Muscle layer of colon (tissue), 2 donors: Measurements from ENCODE around the gene NFRKB.

ENCODE experiments used
- H3K27ac ChIP-seq: one replicate; pipeline ENCODE4 v1.7.0; 2013; ENCODE audit warnings: low read depth, mild to moderate bottlenecking, low read length, moderate library complexity
- H3K27me3 ChIP-seq, 2 donors: one replicate each; pipeline ENCODE4 v1.7.0; 2013; ENCODE audit warnings: low read length in 2 of 2, mild to moderate bottlenecking in 2 of 2; ENCODE audit not compliant: insufficient read depth in 2 of 2, control insufficient read depth in 1 of 2
- H3K36me3 ChIP-seq: one replicate; pipeline ENCODE4 v1.7.0; 2013; ENCODE audit warnings: mild to moderate bottlenecking, low read length; ENCODE audit not compliant: insufficient read depth
- H3K4me1 ChIP-seq: one replicate; pipeline ENCODE4 v1.7.0; 2013; ENCODE audit warnings: mild to moderate bottlenecking, low read length; ENCODE audit not compliant: insufficient read depth
- H3K4me3 ChIP-seq, 2 donors: one replicate each; pipeline ENCODE4 v1.7.0; 2013; ENCODE audit warnings: low read length in 2 of 2, low read depth in 1 of 2, mild to moderate bottlenecking in 1 of 2, moderate library complexity in 1 of 2
- H3K9ac ChIP-seq: one replicate; pipeline ENCODE4 v1.7.0; 2013; ENCODE audit warnings: low read length
- H3K9me3 ChIP-seq: one replicate; pipeline ENCODE4 v1.7.0; 2013; ENCODE audit warnings: mild to moderate bottlenecking, low read length
- donor health status: abdominal sarcoma.
- donor health status: Adenocarcinoma of cecum.

NFRKB gene

GRCh38 chr11:129895126-129896041 lies at the start of gene NFRKB:
Gene NFRKB (minus strand): TSS chr11:129895578. CDS start chr11:129892849, 2,729 bp downstream.
- H3K27ac ChIP-seq = peak within 1 kb of the TSS; percentile 81
- peak within 1 kb of the TSS; percentile 46 for H3K9ac ChIP-seq
- peaks cover 13% of the 10 kb centered on the region for H3K36me3 ChIP-seq
- H3K4me3 ChIP-seq = peak within 1 kb of the TSS; percentile 43 to 85
- H3K27me3 ChIP-seq = no peaks in the 10 kb centered on the region
- peaks cover 10% of the 10 kb centered on the region for H3K4me1 ChIP-seq
- H3K9me3 ChIP-seq = no peaks in the 10 kb centered on the region

- peaks cover 5% of the 10 kb centered on the region for H3K36me3 ChIP-seq
- H3K9me3 ChIP-seq = no peaks in the 10 kb centered on the region
- no peak overlapping the region for H3K9ac ChIP-seq
- H3K27ac ChIP-seq = no peak overlapping the region
- H3K4me1 ChIP-seq = no peaks in the 10 kb centered on the region
- H3K4me3 ChIP-seq = no peak overlapping the region
- no peaks in the 10 kb centered on the region for H3K27me3 ChIP-seq
Observed at GRCh38 chr11:129944696-129945095, 49.3 kb upstream of the NFRKB start.

- Histone ChIP-seq H3K27me3 (no peaks in the 10 kb centered on the region), H3K9ac (no peak overlapping the region), H3K4me1 (no peaks in the 10 kb centered on the region), H3K36me3 (peaks cover 5% of the 10 kb centered on the region), H3K9me3 (no peaks in the 10 kb centered on the region), H3K27ac (no peak overlapping the region), H3K4me3 (no peak overlapping the region)
Observed at GRCh38 chr11:129943036-129943435, 47.7 kb upstream of the NFRKB start.

- H3K36me3 ChIP-seq = no peaks in the 10 kb centered on the region
- no peak overlapping the region for H3K27ac ChIP-seq
- H3K4me1 ChIP-seq = no peaks in the 10 kb centered on the region
- H3K9me3 ChIP-seq = no peaks in the 10 kb centered on the region
- no peak overlapping the region for H3K4me3 ChIP-seq
- H3K27me3 ChIP-seq = no peaks in the 10 kb centered on the region
- no peak overlapping the region for H3K9ac ChIP-seq
Observed at GRCh38 chr11:129939510-129939909, 44.1 kb upstream of the NFRKB start.

GRCh38 chr11:129938764-129939163 lies 43.4 kb upstream of the NFRKB start:
- Histone ChIP-seq H3K9me3 (no peaks in the 10 kb centered on the region), H3K9ac (no peak overlapping the region), H3K4me3 (no peak overlapping the region), H3K36me3 (peaks cover 4% of the 10 kb centered on the region), H3K27me3 (no peaks in the 10 kb centered on the region), H3K4me1 (no peaks in the 10 kb centered on the region), H3K27ac (no peak overlapping the region)

- Histone ChIP-seq H3K27me3 (no peaks in the 10 kb centered on the region), H3K9me3 (no peaks in the 10 kb centered on the region), H3K27ac (no peak overlapping the region), H3K9ac (no peak overlapping the region), H3K36me3 (peaks cover 7% of the 10 kb centered on the region), H3K4me1 (no peaks in the 10 kb centered on the region), H3K4me3 (no peak overlapping the region)
Observed at GRCh38 chr11:129937592-129938238, 42.3 kb upstream of the NFRKB start.

- Histone ChIP-seq H3K36me3 (peaks cover 7% of the 10 kb centered on the region), H3K9ac (no peak overlapping the region), H3K9me3 (no peaks in the 10 kb centered on the region), H3K27me3 (no peaks in the 10 kb centered on the region), H3K27ac (no peak overlapping the region), H3K4me3 (no peak overlapping the region), H3K4me1 (no peaks in the 10 kb centered on the region)
Observed at GRCh38 chr11:129935723-129936122, 40.3 kb upstream of the NFRKB start.

GRCh38 chr11:129933891-129934290 lies 38.5 kb upstream of the NFRKB start:
- Histone ChIP-seq H3K9ac (no peak overlapping the region), H3K36me3 (peaks cover 21% of the 10 kb centered on the region), H3K27me3 (no peaks in the 10 kb centered on the region), H3K27ac (no peak overlapping the region), H3K4me1 (no peaks in the 10 kb centered on the region), H3K4me3 (no peak overlapping the region), H3K9me3 (no peaks in the 10 kb centered on the region)

- Histone ChIP-seq H3K27me3 (no peaks in the 10 kb centered on the region), H3K36me3 (peaks cover 23% of the 10 kb centered on the region), H3K4me3 (no peak overlapping the region), H3K4me1 (no peaks in the 10 kb centered on the region), H3K9me3 (no peaks in the 10 kb centered on the region), H3K27ac (no peak overlapping the region), H3K9ac (no peak overlapping the region)
Observed at GRCh38 chr11:129933262-129933661, 37.9 kb upstream of the NFRKB start.

GRCh38 chr11:129932381-129933067 lies 37.1 kb upstream of the NFRKB start:
- peaks cover 23% of the 10 kb centered on the region for H3K36me3 ChIP-seq
- H3K4me1 ChIP-seq = no peaks in the 10 kb centered on the region
- no peak overlapping the region for H3K4me3 ChIP-seq
- no peak overlapping the region for H3K27ac ChIP-seq
- H3K9ac ChIP-seq = no peak overlapping the region
- no peaks in the 10 kb centered on the region for H3K27me3 ChIP-seq
- H3K9me3 ChIP-seq = no peaks in the 10 kb centered on the region

GRCh38 chr11:129930743-129931142 lies 35.4 kb upstream of the NFRKB start:
- no peaks in the 10 kb centered on the region for H3K9me3 ChIP-seq
- H3K4me1 ChIP-seq = no peaks in the 10 kb centered on the region
- H3K4me3 ChIP-seq = no peak overlapping the region
- H3K27me3 ChIP-seq = no peaks in the 10 kb centered on the region
- no peak overlapping the region for H3K27ac ChIP-seq
- H3K36me3 ChIP-seq = peaks cover 23% of the 10 kb centered on the region
- H3K9ac ChIP-seq = no peak overlapping the region
